Pancreas (tissue), 10 donors: ENCODE data around the gene GGCT. TPM values are rescaled to one million over a fixed set of nuclear protein-coding genes. Genes with fewer than 3 reads are reported as not detected.
A peak's percentile ranks its signal among the peaks of the same experiment; 100 is the strongest.
"Not testable (repeated sequence)": the region's sequence is repeated elsewhere in the genome, so short reads cannot be mapped to it uniquely, and the experiment has no call there.

Experiments used
- ATAC-seq, 4 donors: fragments of 200-7000 bp; cut with Tn5 transposase; one replicate each; pipeline versions ENCODE4 v1.8.0 to v1.9.1; 2020; ENCODE audit warnings: mild to moderate bottlenecking in 4 of 4, moderate library complexity in 4 of 4
- DNase-seq, 6 donors: peaks; one replicate each; pipeline ENCODE4 v3.0.0-alpha.2; 2020
- FAIRE-seq: peaks from 2 replicates; lab custom pipeline; 2012; peaks lifted over from hg19 to GRCh38; lab: Jason Lieb, UNC
- H3K27ac ChIP-seq, 4 donors: fragments of 200-600 bp; sonication (generic); 1 replicate in 3 of 4; 2 replicates in 1 of 4; pipeline versions ENCODE4 v1.5.0 to v1.8.0; 2020
- H3K27me3 ChIP-seq, 4 donors: fragments of 200-600 bp; one replicate each; pipeline ENCODE4 v1.8.0; 2021
- H3K36me3 ChIP-seq, 3 donors: fragments of 200-600 bp; sonication (generic) in 1 of 3; one replicate each; pipeline versions ENCODE4 v1.5.0 to v1.8.0; 2020 to 2021
- H3K4me1 ChIP-seq, 3 donors: fragments of 200-600 bp; one replicate each; pipeline ENCODE4 v1.8.0; 2021
- H3K4me3 ChIP-seq, 4 donors: fragments of 200-600 bp; sonication (generic) in 2 of 4; one replicate each; pipeline versions ENCODE4 v1.5.0 to v1.8.0; 2020 to 2021
- H3K9me3 ChIP-seq, 4 donors: fragments of 200-600 bp; one replicate each; pipeline ENCODE4 v1.8.0; 2021
- WGBS, 2 donors: extraction: QIAGEN DNeasy Blood & Tissue Kit; methylation state at CpG; one replicate each; pipeline ENCODE4 v1.1.7; 2013; 5-methylcytosine and 5-hydroxymethylcytosine counted together
- intact Hi-C, 3 donors: fragments of 100-400 bp; cut with DNase I; formaldehyde crosslinking; loops; one replicate each; pipeline versions ENCODE4 v1.11.1 to v1.14.2; 2022
- polyA plus RNA-seq, 2 donors: library from polyadenylated mRNA; stranded (reverse); fragments of 200-250 nt; gene quantifications; one replicate each; pipeline ENCODE4 v1.2.3, GENCODE V29; 2013
- total RNA-seq, 6 donors: library from RNA; stranded (reverse); fragmentation: NEBNext Ultra II Directional in 4 of 6; extraction: Animal tissue kit (Norgen Biotek cat#: 25700) in 4 of 6; gene quantifications; one replicate each; pipeline versions ENCODE4 v1.2.1 to v1.2.4, GENCODE V29; 2021 to 2023
- TF ChIP-seq, protein P1 (sequence below), 4 donors: fragments of 200-600 bp; sonication (generic) in 3 of 4; IDR thresholded peaks; one replicate each; pipeline versions ENCODE4 v1.5.0 to v1.8.0; 2021; ENCODE audit warnings: antibody characterized with exemption in 4 of 4
- donor health status: healthy with polysubstance abuse.
- donor health status: DM: no; HTN: no; CAD: no; lungs with moderate emphysema.
- donor health status: DM: no; HTN: no; CAD: no.
- donor health status: control.
- donor health status: control.
- donor health status: Bipolar disorder and iron deficiency.
- donor health status: DM: yes; HTN: yes; CAD: no.
- donor health status: DM: no; HTN: no; CAD: no.
- donor health status: DM: no; HTN: no; CAD: no.
- donor health status: DM: yes; HTN: yes; CAD: no.

The GGCT gene
- total and polyA plus RNA-seq, 8 donors, result 9.6 to 30.3 (median 17.0) TPM

DNA sequence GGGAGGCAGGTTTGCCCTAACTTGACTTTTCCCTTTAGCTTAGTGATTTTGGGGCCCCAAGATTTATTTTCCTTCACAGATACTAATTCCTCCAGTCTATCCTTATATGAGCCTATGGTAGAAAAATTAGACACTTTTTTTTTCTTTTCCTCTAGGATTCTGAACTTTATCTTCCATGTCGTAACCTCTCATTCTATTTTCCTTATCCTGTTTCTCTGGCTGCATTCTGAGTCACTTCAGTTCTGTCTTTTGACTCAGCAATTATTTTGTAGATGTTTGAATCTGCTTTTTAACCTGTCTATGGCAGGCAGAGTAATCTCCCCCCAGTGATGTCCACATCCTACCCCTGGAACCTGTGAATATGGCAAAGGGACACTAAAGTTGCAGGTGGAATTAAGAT, 19.0 kb downstream of the GGCT start:
- H3K4me1 ChIP-seq, result no peaks in the 10 kb centered on the region
- FAIRE-seq (no peak), DNase-seq (no peak), ATAC-seq (no peak)
- no peak overlapping the region for H3K27ac ChIP-seq
- H3K27me3 ChIP-seq, result no peaks in the 10 kb centered on the region
- no peaks in the 10 kb centered on the region for H3K36me3 ChIP-seq
- H3K4me3 ChIP-seq, result no peak overlapping the region
- intact Hi-C loops, result no loop called here
- H3K9me3 ChIP-seq, result no peaks in the 10 kb centered on the region
- WGBS, 2 donors, result 93 to 100% methylated on average over 1 of the region's 1 CpG
- TF ChIP-seq, protein P1, sequence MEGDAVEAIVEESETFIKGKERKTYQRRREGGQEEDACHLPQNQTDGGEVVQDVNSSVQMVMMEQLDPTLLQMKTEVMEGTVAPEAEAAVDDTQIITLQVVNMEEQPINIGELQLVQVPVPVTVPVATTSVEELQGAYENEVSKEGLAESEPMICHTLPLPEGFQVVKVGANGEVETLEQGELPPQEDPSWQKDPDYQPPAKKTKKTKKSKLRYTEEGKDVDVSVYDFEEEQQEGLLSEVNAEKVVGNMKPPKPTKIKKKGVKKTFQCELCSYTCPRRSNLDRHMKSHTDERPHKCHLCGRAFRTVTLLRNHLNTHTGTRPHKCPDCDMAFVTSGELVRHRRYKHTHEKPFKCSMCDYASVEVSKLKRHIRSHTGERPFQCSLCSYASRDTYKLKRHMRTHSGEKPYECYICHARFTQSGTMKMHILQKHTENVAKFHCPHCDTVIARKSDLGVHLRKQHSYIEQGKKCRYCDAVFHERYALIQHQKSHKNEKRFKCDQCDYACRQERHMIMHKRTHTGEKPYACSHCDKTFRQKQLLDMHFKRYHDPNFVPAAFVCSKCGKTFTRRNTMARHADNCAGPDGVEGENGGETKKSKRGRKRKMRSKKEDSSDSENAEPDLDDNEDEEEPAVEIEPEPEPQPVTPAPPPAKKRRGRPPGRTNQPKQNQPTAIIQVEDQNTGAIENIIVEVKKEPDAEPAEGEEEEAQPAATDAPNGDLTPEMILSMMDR (IDR thresholded peaks at IDR 0.05), result no peak

DNA sequence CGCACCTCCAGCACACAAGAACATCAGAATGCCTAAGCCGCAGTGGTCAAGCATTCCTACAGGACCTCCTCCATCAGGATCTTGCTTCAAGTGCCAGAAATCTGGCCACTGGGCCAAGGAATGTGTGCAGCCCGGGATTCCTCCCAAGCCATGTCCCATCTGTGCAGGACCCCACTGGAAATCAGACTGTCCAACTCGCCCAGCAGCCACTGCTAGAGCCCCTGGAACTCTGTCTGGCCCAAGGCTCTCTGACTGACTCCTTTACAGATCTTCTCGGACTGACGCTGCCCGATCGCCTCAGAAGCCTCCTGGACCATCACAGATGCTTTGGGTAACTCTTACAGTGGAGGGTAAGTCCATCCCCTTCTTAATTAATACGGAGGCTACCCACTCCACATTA, 23.2 kb downstream of the GGCT start:
- H3K27me3 ChIP-seq, FAIRE-seq, intact Hi-C loops, H3K9me3 ChIP-seq, DNase-seq, H3K4me3 ChIP-seq, H3K27ac ChIP-seq, ATAC-seq, H3K4me1 ChIP-seq, H3K36me3 ChIP-seq: not testable (repeated sequence)
- WGBS, 2 donors, result 92 to 96% methylated on average over 9 of the region's 9 CpGs

DNA sequence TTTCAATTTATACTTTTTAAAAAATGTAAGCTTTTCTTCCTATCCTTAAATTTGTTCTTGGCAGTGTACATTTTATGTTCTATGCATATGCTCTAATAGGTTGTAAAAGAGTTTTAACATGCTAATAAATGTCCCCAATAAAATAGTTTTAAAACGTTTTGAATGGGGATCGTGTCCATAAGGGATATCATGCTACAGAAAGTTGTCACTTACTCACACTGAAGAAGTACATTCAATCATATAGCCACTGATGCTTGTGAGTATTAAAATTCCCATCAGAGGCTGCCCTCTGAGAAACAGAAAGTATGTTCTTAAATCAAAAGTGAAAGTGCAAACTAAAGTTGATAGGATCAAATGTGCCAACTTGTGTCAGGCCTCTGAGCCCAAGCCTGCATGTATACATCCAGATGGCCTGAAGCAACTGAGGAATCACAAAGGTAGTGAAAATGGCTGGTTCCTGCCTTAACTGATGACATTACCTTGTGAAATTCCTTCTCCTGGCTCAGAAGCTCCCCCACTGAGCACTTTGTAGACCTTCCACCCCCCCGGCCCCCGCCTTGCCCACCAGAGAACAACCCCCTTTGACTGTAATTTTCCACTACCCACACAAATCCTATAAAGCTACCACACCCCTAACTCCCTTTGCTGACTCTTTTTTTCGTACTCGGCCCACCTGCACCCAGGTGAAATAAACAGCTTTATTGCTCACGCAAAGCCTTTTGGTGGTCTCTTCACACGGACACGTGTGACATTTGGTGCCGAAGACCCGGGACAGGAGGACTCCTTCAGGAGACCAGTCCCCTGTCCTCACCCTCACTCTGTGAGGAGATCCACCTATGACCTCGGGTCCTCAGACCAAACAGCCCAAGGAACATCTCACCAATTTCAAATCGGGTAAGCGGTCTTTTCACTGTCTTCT, 25.2 kb downstream of the GGCT start:
- whole genome bisulfite sequencing, 2 donors, result 85 to 87% methylated on average over 14 of the region's 14 CpGs
- Histone ChIP-seq H3K9me3 (no peaks in the 10 kb centered on the region), H3K4me1 (peaks cover 0 to 6% (median 4%) of the 10 kb centered on the region in 3 donors), H3K27ac (peak overlapping the region in 3 of 4 donors; percentile 66 to 89 (median 86)), H3K27me3 (no peaks in the 10 kb centered on the region), H3K36me3 (no peaks in the 10 kb centered on the region), H3K4me3 (peak overlapping the region; percentile 57 to 83 (median 60))
- ATAC-seq, result peak in 3 of 4 donors; percentile 13 to 58 (median 56)
- no peak for FAIRE-seq
- DNase-seq, result no peak
- intact Hi-C loops, result no loop called here
- TF ChIP-seq, protein P1 (IDR thresholded peaks at IDR 0.05), result no peak

DNA sequence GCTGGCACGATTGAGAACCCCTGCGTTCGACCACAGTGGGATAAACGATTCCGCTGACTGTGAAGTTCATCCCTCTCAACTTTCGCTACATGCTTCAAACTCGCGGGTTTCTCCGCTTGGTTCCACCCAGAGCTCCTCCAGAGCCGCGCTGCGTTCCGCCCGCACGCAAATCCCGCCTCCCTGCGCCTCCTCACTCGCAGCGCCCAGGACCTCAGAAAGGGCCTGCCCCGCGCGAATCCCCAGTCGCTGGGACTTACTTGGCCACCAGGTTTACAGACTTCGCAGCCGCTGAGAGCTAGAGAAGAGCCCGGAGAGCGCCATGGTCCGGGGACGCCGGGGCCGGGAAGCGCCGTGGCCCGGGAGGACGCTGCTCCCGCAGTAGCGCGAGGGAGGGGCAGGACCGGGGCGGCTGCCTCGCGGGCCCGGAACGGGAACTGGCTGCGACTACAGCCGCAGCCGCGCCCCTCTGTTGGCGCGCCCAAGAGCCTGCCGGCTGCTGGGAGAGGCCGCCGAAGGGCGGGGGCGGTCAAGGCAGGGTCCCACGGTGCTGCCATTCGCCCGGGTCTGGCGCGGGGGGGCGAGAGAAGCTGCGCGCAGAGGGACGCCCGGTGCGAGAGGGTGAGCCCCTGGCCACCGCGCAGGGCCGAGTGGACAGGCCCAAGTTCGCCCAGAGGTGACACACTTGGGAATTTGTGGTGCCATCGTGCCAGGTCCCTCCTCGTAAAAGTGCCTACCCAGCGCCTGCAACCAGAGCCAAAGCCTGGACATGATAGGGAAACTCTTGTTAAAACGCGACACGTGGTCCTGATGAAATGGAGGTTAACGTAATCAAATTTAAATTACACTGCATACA, 26.1 kb downstream of the GGCT start, which contains the start of gene NOD1:
Gene NOD1 (minus strand): TSS at position 436 of the 853 bp plus-strand sequence. CDS start 21,863 bp downstream, outside the sequence.
- Histone ChIP-seq H3K9me3 (no peaks in the 10 kb centered on the region), H3K4me3 (peak within 1 kb of the TSS; percentile 57 to 83 (median 60)), H3K27ac (peak within 1 kb of the TSS; percentile 66 to 89 (median 81)), H3K27me3 (no peaks in the 10 kb centered on the region), H3K36me3 (no peaks in the 10 kb centered on the region), H3K4me1 (peaks cover 0 to 6% (median 4%) of the 10 kb centered on the region in 3 donors)
- intact Hi-C loops, result no loop called here
- no peak for FAIRE-seq
- 2% methylated on average over 65 to 77 of the region's 77 CpGs for WGBS, 2 donors
- peak; percentile 95 to 96 (median 96) for ATAC-seq
- DNase-seq, result peak; percentile 65 to 88 (median 70)
- TF ChIP-seq, protein P1 (IDR thresholded peaks at IDR 0.05), result peak in 1 of 4 donors; percentile 9
